ENCODE measurements around the gene ATF6. TPM values are rescaled to one million over a fixed set of nuclear protein-coding genes. Genes with fewer than 3 reads are reported as not detected.

ATF6 gene
- total RNA-seq, 1 donor from 2014 or later: 22.9 TPM

GRCh38 chr1:161790587-161791317, 24.6 kb downstream of the ATF6 start:
- Mint-ChIP-seq H3K36me3 (peaks cover 20% of the 10 kb centered on the region), H3K9me3 (no peaks in the 10 kb centered on the region), H3K4me1 (ENCODE audit: unreplicated experiment) (peaks cover 6% of the 10 kb centered on the region), H3K4me3 (no peak overlapping the region), H3K27me3 (no peaks in the 10 kb centered on the region), H3K27ac (no peak overlapping the region)
- no peak for TF ChIP-seq CTCF (conservative IDR thresholded peaks at IDR 0.05)
- DNase-seq (ENCODE audit: extremely low spot score, unreplicated experiment): no peak

- no peak for DNase-seq (ENCODE audit: extremely low spot score, unreplicated experiment)
- H3K4me3 Mint-ChIP-seq: no peak overlapping the region
- peaks cover 6% of the 10 kb centered on the region for H3K4me1 Mint-ChIP-seq (ENCODE audit: unreplicated experiment)
- H3K27me3 Mint-ChIP-seq: no peaks in the 10 kb centered on the region
- no peak overlapping the region for H3K27ac Mint-ChIP-seq
- peaks cover 15% of the 10 kb centered on the region for H3K36me3 Mint-ChIP-seq
- no peak for TF ChIP-seq CTCF (conservative IDR thresholded peaks at IDR 0.05)
- H3K9me3 Mint-ChIP-seq: no peaks in the 10 kb centered on the region
Observed at GRCh38 chr1:161791904-161792655, 26.0 kb downstream of the ATF6 start.

GRCh38 chr1:161792740-161793139, 26.6 kb downstream of the ATF6 start:
- peak; percentile 81 for TF ChIP-seq CTCF (conservative IDR thresholded peaks at IDR 0.05)
- peaks cover 6% of the 10 kb centered on the region for H3K4me1 Mint-ChIP-seq (ENCODE audit: unreplicated experiment)
- no peaks in the 10 kb centered on the region for H3K27me3 Mint-ChIP-seq
- peak overlapping the region; percentile 7 for H3K27ac Mint-ChIP-seq
- peaks cover 22% of the 10 kb centered on the region for H3K36me3 Mint-ChIP-seq
- no peak for DNase-seq (ENCODE audit: extremely low spot score, unreplicated experiment)
- no peak overlapping the region for H3K4me3 Mint-ChIP-seq
- H3K9me3 Mint-ChIP-seq: no peaks in the 10 kb centered on the region

DNA sequence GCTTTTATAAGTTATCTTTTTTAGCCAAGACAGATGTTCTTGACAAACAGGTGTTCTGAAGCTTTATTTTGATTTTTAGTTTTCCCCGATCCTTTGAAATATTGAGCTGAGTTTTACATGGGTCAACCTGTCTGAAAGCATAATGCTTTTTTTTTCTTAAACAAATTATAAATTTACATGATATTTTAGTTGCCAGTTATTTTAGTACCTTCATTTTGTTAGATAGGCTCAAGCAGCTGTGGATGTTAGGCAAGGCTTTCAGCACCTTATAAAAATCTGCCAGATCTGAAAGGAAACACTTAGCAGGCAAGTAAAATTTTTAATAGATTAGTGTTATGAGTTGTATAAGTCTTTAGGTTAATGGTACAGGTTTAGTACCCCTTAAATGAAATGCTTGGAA, 33.7 kb downstream of the ATF6 start:
- Mint-ChIP-seq H3K36me3 (peaks cover 33% of the 10 kb centered on the region), H3K9me3 (no peaks in the 10 kb centered on the region), H3K27me3 (no peaks in the 10 kb centered on the region), H3K27ac (no peak overlapping the region), H3K4me1 (ENCODE audit: unreplicated experiment) (no peaks in the 10 kb centered on the region), H3K4me3 (no peak overlapping the region)
- no peak for TF ChIP-seq CTCF (conservative IDR thresholded peaks at IDR 0.05)
- DNase-seq (ENCODE audit: extremely low spot score, unreplicated experiment): no peak

- no peak for DNase-seq (ENCODE audit: extremely low spot score, unreplicated experiment)
Observed at GRCh38 chr1:161801955-161802354, 35.8 kb downstream of the ATF6 start.

More at GRCh38 chr1:161801955-161802354, 35.8 kb downstream of the ATF6 start:
- no peak for TF ChIP-seq CTCF (conservative IDR thresholded peaks at IDR 0.05)
- Mint-ChIP-seq H3K9me3 (no peaks in the 10 kb centered on the region), H3K27me3 (no peaks in the 10 kb centered on the region), H3K4me1 (ENCODE audit: unreplicated experiment) (peaks cover 10% of the 10 kb centered on the region), H3K27ac (no peak overlapping the region), H3K36me3 (peaks cover 35% of the 10 kb centered on the region), H3K4me3 (no peak overlapping the region)
